ENCODE data around the gene DEFB118.
"Not testable (repeated sequence)": the region's sequence is repeated elsewhere in the genome, so short reads cannot be mapped to it uniquely, and the experiment has no call there.

Gene DEFB118

GRCh38 chr20:31368301-31368700 is at the start of gene DEFB118:
TSS of gene DEFB118 (plus strand) at chr20:31368601. CDS start at chr20:31368651, 50 bp downstream.
- DNase-seq = no peak

GRCh38 chr20:31322504-31322903 is 45.9 kb upstream of the DEFB118 start:
- DNase-seq = no peak

GRCh38 chr20:31330893-31331292 is 37.5 kb upstream of the DEFB118 start:
- DNase-seq = no peak

GRCh38 chr20:31341470-31341869 is 26.9 kb upstream of the DEFB118 start:
- DNase-seq = no peak

- no peak for DNase-seq
Observed at GRCh38 chr20:31355981-31356380, 12.4 kb upstream of the DEFB118 start.

- no peak for DNase-seq
Observed at GRCh38 chr20:31363295-31363694, 5.1 kb upstream of the DEFB118 start.

- DNase-seq = not testable (repeated sequence)
Observed at GRCh38 chr20:31364272-31364671, 4.1 kb upstream of the DEFB118 start.

GRCh38 chr20:31374346-31374745 is 5.9 kb downstream of the DEFB118 start:
- no peak for DNase-seq

GRCh38 chr20:31390490-31390889 is 22.1 kb downstream of the DEFB118 start, which contains the start of gene DEFB119:
TSS of gene DEFB119 (minus strand) at chr20:31390590. CDS start at chr20:31390483, 107 bp downstream.
- DNase-seq = no peak

GRCh38 chr20:31392836-31393235 is 24.4 kb downstream of the DEFB118 start:
- no peak for DNase-seq

GRCh38 chr20:31394900-31395299 is 26.5 kb downstream of the DEFB118 start:
- no peak for DNase-seq

- DNase-seq = no peak
Observed at GRCh38 chr20:31403886-31404285, 35.5 kb downstream of the DEFB118 start.

- no peak for DNase-seq
Observed at GRCh38 chr20:31406115-31406514, 37.7 kb downstream of the DEFB118 start, which contains the start of gene DEFB121. TSS of gene DEFB121 (minus strand) at chr20:31406215. CDS start at chr20:31406152, 63 bp downstream.

GRCh38 chr20:31410011-31410410 is 41.6 kb downstream of the DEFB118 start:
- no peak for DNase-seq

- DNase-seq = no peak
Observed at GRCh38 chr20:31414381-31414780, 46.0 kb downstream of the DEFB118 start.

GRCh38 chr20:31415653-31416052 is 47.3 kb downstream of the DEFB118 start:
- DNase-seq = no peak

- no peak for DNase-seq
Observed at GRCh38 chr20:31418307-31418706, 49.9 kb downstream of the DEFB118 start.
